ENCODE results near the gene LSM3. TPM values are rescaled to one million over a fixed set of nuclear protein-coding genes. Genes with fewer than 3 reads are reported as not detected.

The LSM3 gene
- total and polyA plus RNA-seq, 9 of the 15 experiments (the other 6 are each of a cell fraction or from before 2014, with no cell fraction given) = 33.8 to 203 (median 61.2) TPM

DNA sequence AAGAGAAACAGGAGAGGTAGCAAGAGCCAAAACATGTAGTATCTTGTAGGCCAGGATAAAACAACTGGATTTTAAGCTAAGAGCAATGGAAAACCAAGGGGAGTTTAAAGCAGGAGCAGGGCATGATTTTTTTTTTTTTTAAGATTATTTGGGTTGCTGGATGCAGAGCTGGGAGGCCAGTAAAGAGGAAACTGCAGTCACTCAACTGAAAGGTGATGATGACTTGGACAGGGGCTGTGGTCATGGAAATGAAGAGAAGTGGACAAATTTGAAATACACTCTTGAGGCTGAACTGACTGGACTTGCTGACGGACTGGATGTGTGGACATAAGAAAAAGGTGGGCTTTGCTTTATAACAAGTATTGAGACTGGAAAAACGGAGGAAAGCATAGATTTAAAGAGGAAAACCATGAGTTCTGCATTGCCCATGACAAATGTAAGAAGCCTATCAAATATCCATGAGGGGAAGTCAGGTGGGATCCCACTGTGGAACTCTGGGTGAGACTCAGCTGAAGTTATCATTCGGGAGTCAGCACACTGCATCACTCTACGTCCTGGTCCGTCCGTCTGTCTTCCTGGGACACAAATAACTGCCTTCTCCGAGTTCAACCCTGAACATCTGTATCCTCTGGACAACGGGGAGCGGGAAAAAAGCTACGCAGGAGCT, 904 bp upstream of the LSM3 start (continued):
- 0 out of 3 replicates have a peak, but pooled peaks of 1 of the 2 experiments have one; percentile 6 for TF ChIP-seq CBX3 (IDR thresholded peaks at IDR 0.05; ENCODE audit: borderline replicate concordance in 1 of 2, low read length in 2 of 2)
- no peak for TF ChIP-seq PBX2 (CRISPR knock-in tag; IDR thresholded peaks at IDR 0.05; ENCODE audit: low read depth)
- peak; percentile 64 for TF ChIP-seq PBX2 (tag; conservative IDR thresholded peaks at IDR 0.05; ENCODE audit: low read depth)
- 0 out of 2 replicates have a peak, but pooled peaks have one; percentile 15 for TF ChIP-seq HDGF (IDR thresholded peaks at IDR 0.05)
- no peak for TF ChIP-seq HNRNPL (IDR thresholded peaks at IDR 0.05; ENCODE audit: low read depth, low read length)
- TF ChIP-seq FOXK1 (CRISPR knock-in tag; IDR thresholded peaks at IDR 0.05; ENCODE audit: borderline replicate concordance) = peak; percentile 85; the same call in 1 of the 2 replicates
- TF ChIP-seq MCM3 (IDR thresholded peaks at IDR 0.05) = no peak
- no peak for TF ChIP-seq ZNF311 (CRISPR knock-in tag; IDR thresholded peaks at IDR 0.05)
- TF ChIP-seq KDM1A (IDR thresholded peaks at IDR 0.05) = 0 out of 4 replicates have a peak, but pooled peaks of 1 of the 2 experiments have one; percentile 7
- TF ChIP-seq ZNF778 (CRISPR knock-in tag; IDR thresholded peaks at IDR 0.05) = no peak

Measured in K562 (cell line).